Activated T-cell treated with anti-CD3 and anti-CD28 coated beads, Interleukin-2, amount 50 U/mL, for 48 hours (primary cell): ENCODE results near the gene SLC23A2.
"Not testable (repeated sequence)": the region's sequence is repeated elsewhere in the genome, so short reads cannot be mapped to it uniquely, and the experiment has no call there.

ENCODE experiments used
- DNase-seq, 2 experiments: peaks; one replicate each; pipeline ENCODE4 v3.0.0-alpha.2; 2020

Gene SLC23A2

DNA sequence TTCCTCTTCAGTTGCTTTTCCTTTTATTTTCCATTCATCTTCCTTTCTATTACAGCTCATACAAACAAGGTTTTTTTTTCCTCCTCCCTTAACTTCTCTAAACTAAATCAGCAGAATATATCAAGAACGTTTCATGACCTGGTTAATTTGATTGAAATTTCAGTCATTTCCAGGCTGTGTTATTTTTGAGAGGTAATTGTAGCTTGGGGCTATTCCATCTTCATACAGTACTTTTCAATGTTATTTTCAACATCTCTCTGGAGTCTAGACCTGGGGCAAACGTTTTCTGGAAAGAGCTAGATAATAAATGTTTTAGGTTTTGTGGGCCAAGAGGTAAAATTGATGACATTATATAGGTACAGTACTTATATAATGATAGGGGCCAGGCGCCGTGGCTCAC, 4.0 kb upstream of the SLC23A2 start:
- no peak for DNase-seq

GRCh38 chr20:5004825-5005224, 3.5 kb upstream of the SLC23A2 start:
- DNase-seq = not testable (repeated sequence)

- no peak for DNase-seq
Observed at GRCh38 chr20:5003626-5004025, 2.3 kb upstream of the SLC23A2 start.

DNA sequence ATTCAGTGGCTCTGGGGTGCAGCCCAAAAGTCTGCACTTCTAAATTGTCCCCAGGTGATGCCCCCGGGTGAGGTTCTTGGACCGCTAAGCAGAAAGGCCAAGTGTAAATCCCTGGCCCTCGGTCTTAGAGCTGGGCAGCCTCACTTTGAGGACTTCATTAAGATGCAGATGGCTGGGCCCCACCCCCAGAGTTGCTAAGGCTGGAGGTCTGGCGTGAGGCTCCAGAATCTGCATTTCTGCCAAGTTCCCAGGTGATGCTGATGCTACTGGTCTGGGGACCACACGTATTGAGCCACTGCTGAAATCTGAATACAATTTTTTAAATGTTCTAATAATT, 735 bp upstream of the SLC23A2 start:
- peak; percentile 20 to 22 for DNase-seq

DNA sequence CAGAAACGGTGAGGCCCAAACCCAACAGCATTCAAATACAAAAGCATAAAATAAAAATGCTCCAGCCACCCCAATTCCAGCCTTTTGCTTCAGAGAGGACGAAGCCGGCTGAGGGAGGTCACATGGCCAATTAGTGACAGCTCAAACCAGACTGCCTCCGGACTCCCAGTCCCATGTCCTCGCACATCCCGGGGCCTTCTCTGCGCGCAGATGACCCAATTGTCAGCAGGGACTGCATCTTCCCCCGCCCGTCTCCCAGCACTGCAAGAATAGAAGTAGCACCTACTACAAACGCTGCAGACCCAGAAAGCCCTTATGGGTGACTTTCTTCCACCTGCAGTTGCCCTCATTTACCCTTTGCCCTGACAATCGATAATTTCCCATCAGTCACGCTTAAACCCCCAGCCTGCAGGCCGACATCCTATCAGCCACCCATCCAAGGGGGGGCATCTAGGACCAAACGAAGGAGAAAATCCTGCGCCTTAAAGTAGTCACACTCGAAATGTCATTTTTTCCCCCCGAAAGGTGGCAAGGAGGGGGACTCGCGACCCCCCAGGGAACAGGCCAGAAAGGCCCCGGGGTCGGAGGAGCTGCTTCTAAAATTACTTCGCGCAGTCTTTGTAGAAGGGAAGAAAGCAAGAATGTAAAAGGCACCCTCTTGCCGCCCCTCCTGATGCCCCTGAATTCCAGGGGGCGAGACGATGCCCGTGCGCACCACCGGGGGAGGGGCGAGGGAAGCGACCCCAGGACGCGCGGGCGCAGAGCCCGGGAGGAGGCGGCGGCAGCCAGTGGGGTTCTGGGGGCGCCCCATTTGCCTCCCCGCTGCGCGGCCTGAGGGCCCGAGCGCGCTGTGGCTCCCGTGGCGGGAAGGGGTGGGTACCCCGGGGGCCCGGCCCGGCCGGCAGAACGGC, 792 bp downstream of the SLC23A2 start:
- peak; percentile 45 to 48 for DNase-seq

DNA sequence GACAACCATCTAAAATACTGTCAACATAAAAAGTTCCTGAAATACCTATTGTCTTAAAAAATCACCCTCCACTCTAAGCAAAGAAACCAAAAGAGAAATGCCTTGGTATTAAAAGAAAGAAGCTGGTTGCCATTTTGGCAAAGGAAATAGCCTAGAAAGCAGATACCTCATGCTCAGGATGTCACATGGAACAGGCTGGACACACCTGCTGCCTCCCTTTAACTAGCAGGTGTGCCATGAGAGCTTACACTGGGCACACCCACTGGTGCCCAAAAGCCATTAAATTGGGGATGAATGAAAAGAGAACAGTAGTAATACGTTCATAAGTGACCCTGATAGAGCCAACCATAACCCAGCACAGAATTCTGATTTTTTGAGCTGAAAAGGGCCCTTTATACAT, 1.5 kb downstream of the SLC23A2 start:
- no peak for DNase-seq

- no peak for DNase-seq
Observed at GRCh38 chr20:4998160-4998651, 3.1 kb downstream of the SLC23A2 start.

- no peak for DNase-seq
Observed at GRCh38 chr20:4997222-4997621, 4.1 kb downstream of the SLC23A2 start.

- no peak for DNase-seq
Observed at GRCh38 chr20:4989570-4989969, 11.7 kb downstream of the SLC23A2 start.

- no peak for DNase-seq
Observed at GRCh38 chr20:4987130-4987529, 14.2 kb downstream of the SLC23A2 start.

DNA sequence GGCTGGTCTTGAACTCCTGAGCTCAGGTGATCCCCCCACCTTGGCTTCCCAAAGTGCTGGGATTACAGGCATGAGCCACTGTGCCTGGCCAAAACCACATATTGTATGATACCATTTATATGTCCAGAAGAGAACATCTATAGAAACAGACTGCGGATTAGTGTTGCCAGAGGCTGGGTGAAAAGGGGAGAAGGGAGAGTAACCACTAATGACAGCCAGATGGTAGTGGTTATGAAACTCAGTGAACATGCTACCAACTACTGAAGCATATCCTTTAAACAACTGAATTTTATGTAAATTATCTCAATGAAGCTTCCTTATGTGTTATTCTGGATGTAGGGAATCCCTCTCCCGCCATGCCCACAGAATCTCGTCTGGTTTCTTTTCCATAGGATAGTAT, 15.7 kb downstream of the SLC23A2 start:
- no peak for DNase-seq

DNA sequence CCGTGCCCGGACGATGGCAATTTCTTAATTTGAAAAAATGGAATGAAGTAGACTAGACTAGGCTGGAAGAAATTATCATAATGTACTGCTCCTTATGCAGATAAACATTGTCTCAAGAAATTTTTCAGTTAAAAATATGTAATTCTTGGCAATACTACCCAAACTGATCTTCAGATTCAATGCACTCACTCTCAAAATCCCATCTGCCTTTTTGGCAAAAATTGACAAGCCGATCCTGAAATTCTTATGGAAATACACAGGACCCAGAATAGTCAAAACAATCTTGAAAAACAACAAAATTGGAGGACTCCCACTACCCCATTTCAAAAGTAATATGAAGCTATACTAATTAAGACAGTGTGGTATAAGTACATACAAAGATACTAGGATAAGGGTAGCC, 19.0 kb downstream of the SLC23A2 start:
- no peak for DNase-seq

- no peak for DNase-seq
Observed at GRCh38 chr20:4979841-4980410, 21.4 kb downstream of the SLC23A2 start.

- DNase-seq = no peak
Observed at GRCh38 chr20:4978050-4978918, 23.0 kb downstream of the SLC23A2 start.

- DNase-seq = not testable (repeated sequence)
Observed at GRCh38 chr20:4976014-4976413, 25.3 kb downstream of the SLC23A2 start.

- peak; percentile 59 to 71 for DNase-seq
Observed at GRCh38 chr20:4973330-4974097, 27.8 kb downstream of the SLC23A2 start.

DNA sequence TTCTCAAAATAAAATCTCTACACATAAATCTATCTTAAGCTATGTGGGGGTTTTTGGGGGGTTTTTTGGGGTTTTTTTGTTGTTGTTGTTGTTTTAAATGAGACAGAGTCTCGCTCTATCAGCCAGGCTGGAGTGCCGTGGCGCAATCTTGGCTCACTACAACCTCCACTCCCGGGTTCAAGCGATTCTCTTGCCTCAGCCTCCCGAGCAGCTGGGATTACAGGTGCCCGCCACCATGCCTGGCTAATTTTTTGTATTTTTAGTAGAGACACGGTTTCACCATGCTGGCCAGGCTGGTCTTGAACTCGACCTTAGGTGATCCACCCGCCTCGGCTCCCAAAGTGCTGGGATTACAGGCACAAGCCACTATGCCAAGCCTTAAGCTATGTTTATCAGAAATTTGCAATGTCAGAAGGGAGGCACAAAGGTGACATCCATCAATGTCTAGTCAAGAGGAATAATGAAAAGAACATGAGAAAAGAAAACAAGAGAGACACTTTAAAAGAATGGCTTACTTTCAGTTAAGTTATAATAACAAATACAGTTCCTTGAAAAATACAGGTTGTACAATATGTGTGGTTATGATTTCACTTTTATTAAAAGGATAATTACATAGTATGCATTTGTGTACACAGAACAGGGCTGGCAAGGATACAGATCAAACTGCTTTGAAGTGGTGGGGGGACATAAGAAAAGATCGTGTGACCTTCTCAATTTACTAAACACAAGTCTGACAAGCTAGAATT, 28.6 kb downstream of the SLC23A2 start:
- DNase-seq = no peak

DNA sequence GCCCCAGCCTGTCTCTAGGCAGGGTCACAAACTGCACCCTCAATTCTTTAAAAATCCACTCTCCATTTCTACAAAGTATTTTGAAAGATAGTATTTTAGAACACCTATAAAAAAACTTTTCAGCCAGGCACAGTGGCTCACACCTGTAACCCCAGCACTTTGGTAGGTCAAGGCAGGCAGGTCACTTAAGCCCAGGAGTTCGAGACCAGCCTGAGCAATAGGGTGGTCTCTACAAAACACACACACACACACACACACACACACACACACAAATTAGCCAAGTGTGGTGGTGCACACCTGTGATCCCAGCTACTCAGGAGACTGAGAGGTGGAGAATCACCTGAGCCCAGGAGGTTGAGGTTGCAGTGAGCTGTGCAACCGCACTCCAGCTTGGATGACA, 30.2 kb downstream of the SLC23A2 start:
- no peak for DNase-seq

DNA sequence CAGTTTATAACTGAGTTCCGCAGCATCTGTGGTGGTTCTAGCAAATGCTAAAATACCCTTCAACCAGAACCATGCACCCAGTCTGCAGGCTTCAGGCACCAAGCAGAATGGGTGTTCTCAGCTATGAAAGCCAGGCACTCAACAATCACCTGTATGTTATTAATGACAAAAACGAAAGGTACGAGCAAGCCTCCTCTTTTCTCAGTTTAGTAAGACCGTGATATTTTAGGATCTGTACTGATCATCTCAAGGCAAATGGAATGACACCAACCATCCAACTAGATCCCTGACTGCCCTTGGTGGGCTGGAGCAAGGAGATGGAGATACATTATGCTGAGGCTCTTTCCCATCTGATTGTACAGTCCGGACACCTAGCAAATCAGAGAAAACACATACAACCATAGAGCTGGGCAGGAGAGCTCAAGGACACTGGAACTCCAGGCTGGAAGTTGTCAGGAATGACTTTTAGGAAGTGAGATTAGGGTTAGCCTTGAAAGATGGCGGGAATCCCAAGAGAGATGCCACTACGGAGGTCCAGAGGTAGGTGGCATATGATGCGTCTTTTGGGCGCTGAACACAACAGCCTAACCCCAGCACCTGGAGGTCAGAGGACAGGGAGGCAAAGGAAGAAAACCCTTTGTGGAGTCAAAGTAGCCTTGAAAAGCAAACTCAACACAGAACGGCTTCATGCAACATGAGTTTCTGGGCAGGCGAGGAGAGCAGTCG, 33.4 kb downstream of the SLC23A2 start:
- DNase-seq = no peak

DNA sequence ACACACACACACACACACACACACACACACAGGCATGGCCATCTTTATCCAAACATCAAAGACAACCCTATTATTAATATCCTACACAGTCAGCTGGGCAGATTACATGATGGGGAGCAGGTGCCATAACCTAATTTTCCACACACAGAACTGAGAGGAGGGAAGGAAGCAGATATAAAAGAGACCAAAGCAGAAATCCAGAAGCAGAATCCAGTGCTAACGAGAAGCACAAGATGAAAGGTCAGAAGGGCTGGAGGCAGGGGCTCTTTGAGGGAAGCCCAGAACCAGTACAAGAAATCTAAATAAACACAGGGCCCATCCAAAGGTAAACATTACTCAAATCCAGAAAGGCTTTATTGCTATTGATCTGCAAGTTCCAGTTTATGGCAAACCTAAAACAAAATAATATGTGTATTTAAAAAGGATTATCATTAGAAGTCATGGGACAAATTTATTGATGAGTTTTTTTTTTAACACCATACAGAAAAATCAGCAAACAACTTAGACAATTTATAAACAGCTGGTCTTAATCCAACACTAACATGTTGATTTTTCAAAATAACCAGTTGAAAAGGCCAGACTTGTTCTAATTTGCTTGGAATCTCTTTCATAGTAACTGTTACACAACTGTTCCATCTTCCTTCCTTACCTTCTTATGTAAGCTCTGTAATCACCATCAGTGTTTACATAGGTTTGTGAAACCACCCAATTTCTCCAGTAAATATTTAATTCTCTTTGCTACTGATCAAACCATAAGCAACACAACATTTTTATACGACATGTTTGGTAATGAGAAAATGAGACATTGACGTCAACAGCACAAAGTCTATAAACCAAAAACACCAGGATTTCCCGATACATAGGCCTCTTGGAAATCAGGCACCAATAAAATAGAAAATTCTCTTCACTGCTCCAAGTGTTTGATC, 34.2 kb downstream of the SLC23A2 start:
- no peak for DNase-seq
